ENCODE data around the gene DLEC1.

GRCh38 chr3:38163841-38164642, 125.0 kb downstream of the DLEC1 start:
- TF ChIP-seq REST (IDR thresholded peaks at IDR 0.05): no peak
- TF ChIP-seq CTCF (IDR thresholded peaks at IDR 0.05): no peak
- no peak for TF ChIP-seq POLR2A (IDR thresholded peaks at IDR 0.05; ENCODE audit: low read length)
- TF ChIP-seq POLR2AphosphoS2 (conservative IDR thresholded peaks at IDR 0.05; ENCODE audit: low read length): no peak
- TF ChIP-seq NFE2L2 (conservative IDR thresholded peaks at IDR 0.05; ENCODE audit: low read length): no peak
- TF ChIP-seq CBX2 (IDR thresholded peaks at IDR 0.05; ENCODE audit: borderline replicate concordance, low read depth): no peak
- no peak for TF ChIP-seq E2F6 (IDR thresholded peaks at IDR 0.05; ENCODE audit: borderline replicate concordance, low read depth)
- TF ChIP-seq MAX (IDR thresholded peaks at IDR 0.05): no peak
- no peak for TF ChIP-seq RAD21 (conservative IDR thresholded peaks at IDR 0.05 in 1 of 2, IDR thresholded peaks at IDR 0.05 in 1 of 2)
- TF ChIP-seq KDM1A (IDR thresholded peaks at IDR 0.05; ENCODE audit: low read depth): no peak
- TF ChIP-seq EP300 (IDR thresholded peaks at IDR 0.05): no peak
- no peak for TF ChIP-seq BHLHE40 (IDR thresholded peaks at IDR 0.05; ENCODE audit: low read depth, low read length)

Measured in A549 (cell line).